Body of pancreas (tissue), 4 donors: ENCODE measurements around the gene CAMTA1. TPM values are rescaled to one million over a fixed set of nuclear protein-coding genes. Genes with fewer than 3 reads are reported as not detected.
"Not testable (repeated sequence)": the region's sequence is repeated elsewhere in the genome, so short reads cannot be mapped to it uniquely, and the experiment has no call there.

ENCODE experiments used
- ATAC-seq: fragments of 150-250 bp; one replicate; pipeline ENCODE4 v1.9.1; 2016
- DNase-seq, 4 donors: peaks; one replicate each; pipeline ENCODE4 v3.0.0-alpha.2; 2019
- H3K27ac ChIP-seq, 4 donors: fragments of 200-600 bp; sonication (generic); 1 replicate in 3 of 4; 2 replicates in 1 of 4; pipeline versions ENCODE4 v1.5.1 to v1.6.1; 2016 to 2019; ENCODE audit warnings: mild to moderate bottlenecking in 1 of 4, mixed read lengths in 1 of 4, moderate library complexity in 1 of 4
- H3K27me3 ChIP-seq, 2 donors: fragments of 200-600 bp; sonication (generic); one replicate each; pipeline ENCODE4 v1.6.0; 2016; ENCODE audit warnings: mild to moderate bottlenecking in 1 of 2
- H3K36me3 ChIP-seq, 2 donors: fragments of 200-600 bp; sonication (generic); replicated peaks in 1 of 2; 2 replicates each; pipeline ENCODE4 v1.5.1; 2016; ENCODE audit warnings: low read depth in 2 of 2; ENCODE audit not compliant: insufficient read depth in 1 of 2
- H3K4me1 ChIP-seq: fragments of 200-600 bp; sonication (generic); one replicate; pipeline ENCODE4 v1.6.0; 2016
- H3K4me3 ChIP-seq, 2 donors: fragments of 200-600 bp; sonication (generic); 1 replicate in 1 of 2; 2 replicates in 1 of 2; pipeline ENCODE4 v1.5.1; 2016 to 2019
- H3K9me3 ChIP-seq, 3 donors: fragments of 200-600 bp; sonication (generic); 1 replicate in 2 of 3; 2 replicates in 1 of 3; pipeline ENCODE4 v1.5.1; 2016
- CTCF ChIP-seq, 7 experiments: fragments of 450-650 bp in 4 of 7; fragments of 200-600 bp in 3 of 7; sonication (generic) in 3 of 7; IDR thresholded peaks; one replicate each; pipeline ENCODE4 v1.5.1; 2016 to 2019; ENCODE audit warnings: antibody characterized with exemption in 7 of 7
- POLR2A ChIP-seq, 3 donors: fragments of 450-650 bp; IDR thresholded peaks; one replicate each; pipeline ENCODE4 v1.6.1; 2016; ENCODE audit warnings: antibody characterized with exemption in 3 of 3, mild to moderate bottlenecking in 2 of 3
- WGBS, 2 donors: methylation state at CpG; one replicate each; pipeline ENCODE4 v1.1.5; 2017; 5-methylcytosine and 5-hydroxymethylcytosine counted together
- intact Hi-C: fragments of 100-400 bp; cut with DNase I; formaldehyde crosslinking; loops from one replicate; pipeline ENCODE4 v1.15.1; 2023
- total RNA-seq, 2 donors: library from RNA; depleted of rRNA; stranded (reverse); fragments of >200 nt; gene quantifications; one replicate each; pipeline ENCODE4 v1.1.0, GENCODE V29; 2016

The CAMTA1 gene
- total RNA-seq, 2 donors from 2014 or later, result 36.3 to 59.7 TPM

- Histone ChIP-seq H3K4me1 (no peaks in the 10 kb centered on the region), H3K27ac (no peak overlapping the region), H3K36me3 (no peaks in the 10 kb centered on the region), H3K9me3 (no peaks in the 10 kb centered on the region), H3K27me3 (peaks cover 0 to 6% of the 10 kb centered on the region in 2 donors), H3K4me3 (no peak overlapping the region)
- ATAC-seq (no peak), DNase-seq (no peak)
- TF ChIP-seq CTCF (IDR thresholded peaks at IDR 0.05) (no peak), POLR2A (IDR thresholded peaks at IDR 0.05) (no peak)
- WGBS, 2 donors, result 77 to 78% methylated on average over 15 of the region's 15 CpGs
- intact Hi-C loops, result no loop called here
Observed at GRCh38 chr1:7329868-7330615, 544.8 kb downstream of the CAMTA1 start.

- intact Hi-C loops, H3K4me3 ChIP-seq, DNase-seq, H3K27ac ChIP-seq, H3K4me1 ChIP-seq, H3K27me3 ChIP-seq, H3K36me3 ChIP-seq, H3K9me3 ChIP-seq, ATAC-seq: not testable (repeated sequence)
- 86 to 91% methylated on average over 7 of the region's 7 CpGs for WGBS, 2 donors
Observed at GRCh38 chr1:7330726-7331125, 545.5 kb downstream of the CAMTA1 start.

GRCh38 chr1:7331926-7332535 is 546.8 kb downstream of the CAMTA1 start:
- no peak for ATAC-seq
- DNase-seq, result no peak
- Histone ChIP-seq H3K27me3 (peaks cover 0 to 6% of the 10 kb centered on the region in 2 donors), H3K9me3 (no peaks in the 10 kb centered on the region), H3K4me1 (no peaks in the 10 kb centered on the region), H3K27ac (no peak overlapping the region), H3K36me3 (no peaks in the 10 kb centered on the region), H3K4me3 (no peak overlapping the region)
- no peak for TF ChIP-seq POLR2A (IDR thresholded peaks at IDR 0.05)
- no peak for TF ChIP-seq CTCF (IDR thresholded peaks at IDR 0.05)
- intact Hi-C loops, result no loop called here
- 55 to 67% methylated on average over 9 of the region's 9 CpGs for WGBS, 2 donors

- Histone ChIP-seq H3K27me3 (peaks cover 0 to 6% of the 10 kb centered on the region in 2 donors), H3K36me3 (no peaks in the 10 kb centered on the region), H3K27ac (no peak overlapping the region), H3K4me3 (no peak overlapping the region), H3K9me3 (no peaks in the 10 kb centered on the region), H3K4me1 (no peaks in the 10 kb centered on the region)
- intact Hi-C loops, result no loop called here
- ATAC-seq (no peak), DNase-seq (no peak)
- TF ChIP-seq POLR2A (IDR thresholded peaks at IDR 0.05) (no peak), CTCF (IDR thresholded peaks at IDR 0.05) (no peak)
- WGBS, 2 donors, result 32 to 50% methylated on average over 2 to 11 of the region's 11 CpGs
Observed at GRCh38 chr1:7333094-7333493, 547.8 kb downstream of the CAMTA1 start.

- H3K27ac ChIP-seq, result no peak overlapping the region
- H3K9me3 ChIP-seq, result no peaks in the 10 kb centered on the region
- peaks cover 0 to 6% of the 10 kb centered on the region in 2 donors for H3K27me3 ChIP-seq
- 22 to 36% methylated on average over 8 of the region's 8 CpGs for WGBS, 2 donors
- DNase-seq (no peak), ATAC-seq (no peak)
- no peak overlapping the region for H3K4me3 ChIP-seq
- H3K36me3 ChIP-seq, result no peaks in the 10 kb centered on the region
- no peaks in the 10 kb centered on the region for H3K4me1 ChIP-seq
- intact Hi-C loops, result no loop called here
- TF ChIP-seq CTCF (IDR thresholded peaks at IDR 0.05) (no peak), POLR2A (IDR thresholded peaks at IDR 0.05) (no peak)
Observed at GRCh38 chr1:7333620-7334019, 548.4 kb downstream of the CAMTA1 start.
